SK-N-MC (cell line): ENCODE data around the gene UBE2Q1.

Source experiments
- EZH2 ChIP-seq: fragments of 200-600 bp; sonication (generic); IDR thresholded peaks from one replicate; pipeline ENCODE4 v1.6.1; 2017; ENCODE audit warnings: antibody characterized with exemption
- POLR2AphosphoS5 ChIP-seq: IDR thresholded peaks from 2 replicates; pipeline ENCODE4 v1.6.1; 2012; ENCODE audit warnings: mild to moderate bottlenecking, low read depth, low read length, borderline replicate concordance

- TF ChIP-seq EZH2 (no peak), POLR2AphosphoS5 (no peak)
These were observed 18.7 kb downstream of the UBE2Q1 start for GRCh38 chr1:154539486-154540483.
